ENCODE measurements around the gene PTPA.

PTPA gene

GRCh38 chr9:129110740-129111527 lies at the start of gene PTPA, which contains the start of gene CRAT:
PTPA (plus strand) TSS chr9:129111415; CDS start chr9:129111601, 186 bp downstream.
CRAT (minus strand) TSS chr9:129110793; CDS start chr9:129110509, 284 bp downstream.
- in situ Hi-C loops (cut with MboI; ENCODE audit: low sequenced_read_pairs) = no loop called here

- in situ Hi-C loops (cut with MboI; ENCODE audit: low sequenced_read_pairs) = no loop called here
Observed at GRCh38 chr9:129063061-129063460, 48.2 kb upstream of the PTPA start.

- in situ Hi-C loops (cut with MboI; ENCODE audit: low sequenced_read_pairs) = no loop called here
Observed at GRCh38 chr9:129064499-129064908, 46.7 kb upstream of the PTPA start.

- in situ Hi-C loops (cut with MboI; ENCODE audit: low sequenced_read_pairs) = no loop called here
Observed at GRCh38 chr9:129068110-129068509, 43.1 kb upstream of the PTPA start.

- in situ Hi-C loops (cut with MboI; ENCODE audit: low sequenced_read_pairs) = no loop called here
Observed at GRCh38 chr9:129068990-129069861, 42.0 kb upstream of the PTPA start.

- in situ Hi-C loops (cut with MboI; ENCODE audit: low sequenced_read_pairs) = no loop called here
Observed at GRCh38 chr9:129069862-129070641, 41.2 kb upstream of the PTPA start.

- in situ Hi-C loops (cut with MboI; ENCODE audit: low sequenced_read_pairs) = no loop called here
Observed at GRCh38 chr9:129070696-129071525, 40.3 kb upstream of the PTPA start.

GRCh38 chr9:129071526-129072126 lies 39.6 kb upstream of the PTPA start:
- in situ Hi-C loops (cut with MboI; ENCODE audit: low sequenced_read_pairs) = no loop called here

- in situ Hi-C loops (cut with MboI; ENCODE audit: low sequenced_read_pairs) = no loop called here
Observed at GRCh38 chr9:129072171-129072570, 39.0 kb upstream of the PTPA start.

GRCh38 chr9:129073404-129073803 lies 37.8 kb upstream of the PTPA start:
- in situ Hi-C loops (cut with MboI; ENCODE audit: low sequenced_read_pairs) = no loop called here

GRCh38 chr9:129074106-129074505 lies 37.1 kb upstream of the PTPA start:
- in situ Hi-C loops (cut with MboI; ENCODE audit: low sequenced_read_pairs) = no loop called here

- in situ Hi-C loops (cut with MboI; ENCODE audit: low sequenced_read_pairs) = no loop called here
Observed at GRCh38 chr9:129075996-129076639, 35.1 kb upstream of the PTPA start.

GRCh38 chr9:129076640-129077037 lies 34.6 kb upstream of the PTPA start:
- in situ Hi-C loops (cut with MboI; ENCODE audit: low sequenced_read_pairs) = no loop called here

- in situ Hi-C loops (cut with MboI; ENCODE audit: low sequenced_read_pairs) = no loop called here
Observed at GRCh38 chr9:129077236-129077635, 34.0 kb upstream of the PTPA start.

GRCh38 chr9:129078691-129079503 lies 32.3 kb upstream of the PTPA start:
- in situ Hi-C loops (cut with MboI; ENCODE audit: low sequenced_read_pairs) = no loop called here

- in situ Hi-C loops (cut with MboI; ENCODE audit: low sequenced_read_pairs) = no loop called here
Observed at GRCh38 chr9:129079829-129080228, 31.4 kb upstream of the PTPA start.

- in situ Hi-C loops (cut with MboI; ENCODE audit: low sequenced_read_pairs) = no loop called here
Observed at GRCh38 chr9:129080298-129080600, 31.0 kb upstream of the PTPA start.

- in situ Hi-C loops (cut with MboI; ENCODE audit: low sequenced_read_pairs) = no loop called here
Observed at GRCh38 chr9:129080601-129081387, 30.4 kb upstream of the PTPA start, which contains the start of gene DOLPP1. DOLPP1 (plus strand) TSS chr9:129081111; CDS start chr9:129081132, 21 bp downstream.

All from hTERT RPE-1 (cell line).